KBM-7 (cell line): ENCODE results near the gene NR1H3.
A peak's percentile ranks its signal among the peaks of the same experiment; 100 is the strongest.
"Not testable (repeated sequence)": the region's sequence is repeated elsewhere in the genome, so short reads cannot be mapped to it uniquely, and the experiment has no call there.

Experiments
- DNase-seq: peaks from one replicate; pipeline ENCODE4 v3.0.0-alpha.2; 2015
- in situ Hi-C: fragments of 300-500 bp; cut with MboI; formaldehyde crosslinking; loops from 2 replicates; pipeline ENCODE4 v1.14.3; 2020; ENCODE audit warnings: low sequenced_read_pairs, low pct_unique_long_range_greater_than_20kb, mixed read lengths

Gene NR1H3

DNA sequence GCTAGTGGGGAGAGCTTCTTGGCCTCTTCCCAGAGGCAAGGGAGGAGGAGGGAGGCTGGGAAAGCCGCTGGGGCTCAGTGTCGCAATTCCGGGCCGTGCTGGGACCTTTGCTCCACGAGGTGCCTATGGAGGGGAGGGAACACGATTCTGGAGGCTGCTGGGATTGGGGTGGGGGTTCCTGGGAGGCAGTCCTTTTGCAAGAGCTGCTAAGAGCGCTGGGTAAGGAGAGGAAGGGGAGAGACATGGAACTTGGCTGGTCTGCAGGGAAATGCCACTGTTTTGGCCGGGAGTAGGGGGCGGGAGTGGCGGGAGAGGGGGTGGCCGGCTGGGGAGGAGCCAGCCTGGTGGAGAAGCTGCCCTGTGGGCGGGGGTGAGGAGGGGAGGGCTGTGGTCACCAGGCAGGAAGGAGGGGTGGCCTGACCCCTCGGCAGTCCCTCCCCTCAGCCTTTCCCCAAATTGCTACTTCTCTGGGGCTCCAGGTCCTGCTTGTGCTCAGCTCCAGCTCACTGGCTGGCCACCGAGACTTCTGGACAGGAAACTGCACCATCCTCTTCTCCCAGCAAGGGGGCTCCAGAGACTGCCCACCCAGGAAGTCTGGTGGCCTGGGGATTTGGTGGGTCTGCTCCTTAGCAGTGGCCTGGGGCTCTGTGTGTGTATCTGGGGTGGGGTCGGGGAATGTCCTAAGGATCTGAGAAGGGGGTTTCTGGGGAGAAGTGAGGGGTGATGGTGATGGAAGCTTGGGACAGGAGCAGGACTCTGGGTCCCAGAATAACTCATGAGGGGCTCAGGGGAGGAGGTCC lies at the start of gene NR1H3:
Gene NR1H3, plus strand, starts transcription at position 480 of the 800 bp plus-strand sequence. CDS start 1,221 bp downstream, outside the sequence.
- peak; percentile 68 for DNase-seq
- in situ Hi-C loops = loop anchor here (25.0 kb wide), 2 partner anchors 95 to 155 kb away; partner anchors contain the start of gene SLC39A13

GRCh38 chr11:47208008-47208552 lies 49.7 kb upstream of the NR1H3 start:
- DNase-seq, in situ Hi-C loops: not testable (repeated sequence)

DNA sequence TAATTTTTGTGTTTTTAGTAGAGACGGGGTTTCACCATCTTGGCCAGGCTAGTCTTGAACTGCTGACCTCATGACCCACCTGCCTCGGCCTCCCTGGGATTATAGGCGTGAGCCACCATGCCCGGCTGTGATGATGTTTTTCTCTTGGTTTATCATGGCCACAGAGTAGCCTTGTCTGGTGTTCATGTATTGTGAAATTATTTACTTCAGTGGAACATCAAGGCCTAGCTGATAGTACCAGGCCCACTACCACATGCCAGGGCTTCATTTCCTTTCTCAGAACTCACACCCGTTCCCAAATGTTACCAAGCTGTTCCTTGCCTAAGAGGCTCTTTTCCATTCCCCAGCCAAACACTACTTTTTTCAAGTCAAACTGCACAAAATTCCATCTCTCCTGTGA lies 49.2 kb upstream of the NR1H3 start:
- in situ Hi-C loops = no loop called here
- no peak for DNase-seq

DNA sequence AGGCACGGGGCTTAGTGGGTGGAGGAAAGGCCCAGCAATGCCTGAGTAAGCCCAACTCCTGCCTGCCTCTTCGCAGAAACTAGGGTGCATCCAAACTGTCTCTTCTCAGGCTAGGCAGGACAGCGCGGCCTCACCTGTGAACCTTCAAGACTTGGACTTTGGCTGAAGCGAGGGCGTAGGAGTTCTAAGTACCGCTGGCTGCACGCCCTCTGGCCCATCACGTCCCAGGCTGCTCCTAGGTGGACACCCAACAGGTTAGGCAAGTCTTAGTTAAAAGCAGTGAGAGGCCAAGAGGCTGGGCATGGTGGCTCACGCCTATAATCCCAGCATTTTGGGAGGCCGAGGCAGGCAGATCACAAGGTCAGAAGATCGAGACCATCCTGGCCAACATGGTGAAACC lies 44.9 kb upstream of the NR1H3 start:
- no peak for DNase-seq
- in situ Hi-C loops = no loop called here

DNA sequence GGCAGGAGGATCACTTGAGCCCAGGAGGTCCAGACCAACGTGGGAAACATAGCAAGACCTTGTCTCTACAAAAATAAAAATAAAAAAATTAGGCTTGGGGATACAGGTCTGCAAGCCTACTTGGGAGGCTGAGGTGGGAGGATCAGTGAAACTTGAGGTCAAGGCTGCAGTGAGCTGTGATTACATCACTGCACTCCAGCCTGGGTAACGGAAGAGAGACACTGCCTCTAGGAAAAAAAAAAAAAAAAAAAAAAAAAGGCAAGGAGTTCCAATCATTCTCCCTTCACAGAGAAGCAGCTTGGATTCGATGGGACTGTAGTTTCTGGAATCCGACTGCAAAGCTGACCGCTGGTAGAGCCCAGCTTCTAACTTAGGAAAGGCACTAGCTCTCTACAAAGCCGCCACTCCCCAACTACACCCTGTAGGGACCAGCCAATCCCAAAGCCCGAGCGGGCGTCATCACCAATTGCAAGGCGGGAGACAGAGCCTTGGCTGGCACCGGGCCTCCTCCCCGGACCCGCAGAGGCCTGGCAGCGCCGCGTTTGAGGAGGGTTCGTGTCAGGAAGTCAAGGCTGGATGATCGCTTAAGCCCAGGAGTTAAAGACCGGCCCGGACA lies 43.7 kb upstream of the NR1H3 start:
- DNase-seq = peak; percentile 93
- in situ Hi-C loops = no loop called here

GRCh38 chr11:47215366-47215910 lies 42.4 kb upstream of the NR1H3 start:
- in situ Hi-C loops = no loop called here
- DNase-seq = no peak

DNA sequence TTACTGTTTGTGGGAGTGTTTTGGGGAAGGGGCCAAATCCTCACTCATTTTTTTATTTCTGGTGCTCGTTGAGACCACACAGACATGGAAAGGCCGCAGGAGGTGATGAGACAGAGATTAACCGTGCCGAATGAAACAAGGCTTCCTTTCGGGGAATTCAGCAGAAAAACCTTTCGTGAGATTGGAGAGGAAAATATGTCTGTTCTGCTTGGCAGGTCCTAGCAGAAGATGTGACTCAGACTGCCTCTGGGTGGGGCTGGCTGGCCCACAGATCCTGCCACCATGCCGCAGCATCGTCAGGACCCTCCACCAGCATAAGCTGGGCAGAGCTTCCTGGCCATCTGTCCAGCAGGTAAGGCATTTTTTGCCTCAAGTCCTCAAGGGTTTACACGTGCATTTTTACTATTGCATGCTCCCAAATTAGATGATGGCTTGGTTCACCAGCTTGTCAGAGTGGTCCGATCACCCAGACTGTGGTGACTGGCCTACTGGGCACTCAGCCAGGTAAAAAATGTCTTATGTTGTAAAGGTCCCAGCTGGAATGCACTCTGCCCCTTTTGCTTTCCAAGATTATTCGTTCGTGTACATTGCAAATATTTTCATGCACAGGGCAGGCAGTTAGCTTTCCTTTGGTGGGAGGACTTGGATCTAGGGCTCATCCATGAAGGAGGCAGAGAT lies 41.5 kb upstream of the NR1H3 start:
- peak; percentile 75 for DNase-seq
- in situ Hi-C loops = no loop called here

- no peak for DNase-seq
- in situ Hi-C loops = no loop called here
These were observed 37.4 kb upstream of the NR1H3 start for GRCh38 chr11:47220401-47220821.

GRCh38 chr11:47222696-47223095 lies 35.1 kb upstream of the NR1H3 start:
- in situ Hi-C loops = no loop called here
- DNase-seq = no peak

- no peak for DNase-seq
- in situ Hi-C loops = no loop called here
These were observed 32.0 kb upstream of the NR1H3 start for GRCh38 chr11:47225552-47226400.

DNA sequence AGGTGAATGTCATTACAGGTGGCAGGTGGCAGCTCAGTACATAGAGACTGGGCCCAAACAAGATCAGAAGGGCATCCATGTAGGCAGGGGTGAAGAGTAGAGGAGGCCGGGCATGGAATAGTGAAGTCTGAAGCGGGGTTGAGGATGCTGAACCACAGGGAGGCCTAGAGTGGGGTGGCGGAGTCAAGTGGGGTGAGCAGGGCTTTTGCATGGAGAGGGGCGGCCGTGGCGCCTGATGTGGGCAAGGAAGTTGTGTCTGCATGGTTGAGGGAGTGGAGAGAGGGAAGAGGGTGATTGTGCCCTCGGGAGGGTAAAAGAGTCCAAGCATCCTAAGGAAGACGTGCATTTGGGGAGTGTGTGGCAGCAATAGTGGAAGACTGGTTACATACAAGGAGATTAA lies 28.6 kb upstream of the NR1H3 start:
- no peak for DNase-seq
- in situ Hi-C loops = no loop called here

GRCh38 chr11:47233051-47233450 lies 24.7 kb upstream of the NR1H3 start:
- DNase-seq = no peak
- in situ Hi-C loops = no loop called here

DNA sequence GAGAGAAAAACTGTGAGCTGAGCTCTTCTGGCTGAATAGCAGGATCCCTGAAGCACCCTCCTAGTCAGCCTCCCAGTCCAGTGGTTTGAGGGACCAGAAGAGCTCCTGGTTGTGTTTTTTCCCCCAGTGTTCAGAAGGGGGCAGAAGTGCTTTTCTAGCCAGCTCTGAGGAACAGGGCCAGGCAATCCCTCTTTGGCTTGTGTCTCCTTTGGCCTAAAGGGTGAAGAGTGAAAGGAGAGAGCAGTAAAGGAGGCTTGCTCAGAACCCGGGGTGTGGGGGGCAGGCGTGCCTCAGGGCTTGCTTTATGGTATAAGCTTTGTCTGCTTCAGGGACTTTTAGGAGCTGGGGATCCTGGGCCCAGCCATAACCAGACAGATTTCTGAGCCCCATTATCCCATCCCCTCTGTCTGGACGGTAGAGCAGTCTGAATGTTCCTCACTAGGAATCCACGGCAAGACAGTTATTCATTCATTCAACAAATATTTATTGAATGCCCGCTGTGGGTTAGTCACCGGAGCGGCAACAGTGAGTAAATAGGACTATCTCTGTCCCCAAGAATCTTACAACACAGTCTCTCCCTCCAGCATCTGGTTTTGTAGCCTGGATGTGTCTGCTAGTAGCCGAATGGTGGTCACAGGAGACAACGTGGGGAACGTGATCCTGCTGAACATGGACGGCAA lies 23.7 kb upstream of the NR1H3 start:
- peak; percentile 62 for DNase-seq
- in situ Hi-C loops = no loop called here

DNA sequence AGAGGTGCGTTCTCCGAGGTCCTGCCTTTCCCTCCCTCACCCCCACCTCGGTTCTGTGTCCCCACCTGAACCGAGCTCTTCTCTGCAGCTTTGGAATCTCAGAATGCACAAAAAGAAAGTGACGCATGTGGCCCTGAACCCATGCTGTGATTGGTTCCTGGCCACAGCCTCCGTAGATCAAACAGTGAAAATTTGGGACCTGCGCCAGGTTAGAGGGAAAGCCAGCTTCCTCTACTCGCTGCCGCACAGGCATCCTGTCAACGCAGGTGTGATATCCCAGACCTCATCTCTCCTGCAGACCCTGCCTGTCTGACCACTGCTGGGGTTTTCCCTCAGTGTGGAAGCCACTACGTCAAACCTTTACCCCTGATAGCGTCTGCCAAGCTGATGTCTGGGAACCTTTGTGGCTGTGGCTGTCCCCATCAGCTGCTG lies 23.1 kb upstream of the NR1H3 start:
- in situ Hi-C loops = no loop called here
- no peak for DNase-seq

GRCh38 chr11:47235163-47235562 lies 22.6 kb upstream of the NR1H3 start:
- in situ Hi-C loops = no loop called here
- no peak for DNase-seq

- in situ Hi-C loops = no loop called here
- DNase-seq = no peak
These were observed 21.3 kb upstream of the NR1H3 start for GRCh38 chr11:47236482-47236881.

DNA sequence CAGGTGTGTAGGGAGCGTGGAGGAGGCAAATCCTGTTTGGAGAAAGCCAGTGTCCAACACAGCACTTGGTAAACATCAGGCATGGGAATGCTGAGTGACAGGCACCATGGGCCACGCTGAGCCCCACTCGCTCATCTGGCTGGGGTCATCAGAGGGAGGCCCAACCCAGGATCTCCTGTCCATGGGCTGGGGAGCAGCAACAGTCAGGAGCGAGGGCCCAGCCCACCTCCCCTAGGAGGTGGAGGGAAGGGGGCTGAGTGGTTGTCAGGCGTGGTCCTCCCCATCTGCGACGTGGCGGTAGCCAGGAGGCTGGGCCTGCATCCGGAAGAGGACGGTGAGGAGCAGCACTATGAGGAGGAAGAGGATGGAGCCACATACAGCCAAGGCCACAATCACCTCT lies 17.9 kb upstream of the NR1H3 start:
- in situ Hi-C loops = no loop called here
- no peak for DNase-seq

- DNase-seq = no peak
- in situ Hi-C loops = no loop called here
These were observed 15.9 kb upstream of the NR1H3 start for GRCh38 chr11:47241841-47242301.
